Femur (tissue), 1 donor: ENCODE results near the gene HINT1.

ENCODE experiments used
- DNase-seq: peaks from one replicate; pipeline ENCODE4 v3.0.0-alpha.2; 2017

HINT1 gene

DNA sequence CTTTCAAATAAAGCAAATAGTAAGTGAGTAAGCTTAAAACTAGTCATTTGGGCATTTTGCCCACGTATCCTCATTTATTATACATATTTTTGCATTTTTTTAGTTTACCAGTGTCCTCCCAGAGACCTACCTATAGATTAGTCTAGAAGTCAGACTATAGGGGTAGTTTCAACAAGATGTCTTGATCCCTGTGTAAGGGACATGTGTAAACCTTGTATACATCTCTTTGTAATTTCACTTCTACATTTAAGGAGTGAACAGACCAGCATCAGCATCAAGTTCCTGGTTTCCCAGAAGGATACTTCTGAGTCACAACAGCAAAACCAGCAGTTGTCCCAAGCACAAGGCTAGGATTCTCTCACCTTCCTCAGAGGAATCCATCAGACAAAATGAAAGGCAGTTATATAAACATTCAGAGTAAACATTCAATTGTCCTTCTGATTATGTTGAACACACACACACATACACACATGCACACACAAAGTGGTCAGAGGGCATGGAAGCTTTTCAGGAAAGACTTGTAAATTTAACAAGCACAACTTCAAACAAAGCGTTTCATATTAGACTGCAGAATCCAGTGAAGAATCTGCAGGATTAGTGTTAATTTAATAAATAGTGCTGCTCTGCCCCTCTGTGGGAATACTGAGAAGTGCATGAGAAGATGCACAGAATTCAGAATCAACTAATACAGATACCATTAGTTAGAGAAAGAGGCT lies 55.4 kb downstream of the HINT1 start:
- DNase-seq = no peak
